Esophagus muscularis mucosa (tissue), 4 donors: Measurements from ENCODE around the gene VCL. TPM values are rescaled to one million over a fixed set of nuclear protein-coding genes. Genes with fewer than 3 reads are reported as not detected.

Experiments
- DNase-seq: peaks from one replicate; pipeline ENCODE4 v3.0.0-alpha.2; 2017; ENCODE audit errors: extremely low spot score
- H3K27ac ChIP-seq, 4 donors: fragments of 200-600 bp; sonication (generic); replicated peaks in 1 of 4; 1 replicate in 3 of 4; 2 replicates in 1 of 4; pipeline ENCODE4 v1.5.1; 2016 to 2019; ENCODE audit warnings: mild to moderate bottlenecking in 1 of 4
- H3K27me3 ChIP-seq, 4 donors: fragments of 200-600 bp; sonication (generic); one replicate each; pipeline versions ENCODE4 v1.5.1 to v1.6.0; 2016 to 2019
- H3K36me3 ChIP-seq, 4 donors: fragments of 200-600 bp; sonication (generic); one replicate each; pipeline ENCODE4 v1.5.1; 2016 to 2019
- H3K4me1 ChIP-seq, 4 donors: fragments of 200-600 bp; sonication (generic); one replicate each; pipeline ENCODE4 v1.5.1; 2016 to 2019
- H3K4me3 ChIP-seq, 4 donors: fragments of 200-600 bp; sonication (generic); 1 replicate in 2 of 4; 2 replicates in 2 of 4; pipeline ENCODE4 v1.5.1; 2016 to 2019; ENCODE audit warnings: mild to moderate bottlenecking in 4 of 4, moderate library complexity in 1 of 4
- H3K9me3 ChIP-seq, 4 donors: fragments of 200-600 bp; sonication (generic); 1 replicate in 3 of 4; 2 replicates in 1 of 4; pipeline ENCODE4 v1.5.1; 2016 to 2019
- CTCF ChIP-seq, 3 experiments: fragments of 200-600 bp in 2 of 3; fragments of 450-650 bp in 1 of 3; sonication (generic) in 2 of 3; IDR thresholded peaks; one replicate each; pipeline ENCODE4 v1.5.1; 2017 to 2019; ENCODE audit warnings: antibody characterized with exemption in 3 of 3, mild to moderate bottlenecking in 2 of 3, moderate library complexity in 1 of 3
- EP300 ChIP-seq: sonication (generic); formaldehyde crosslinking; IDR thresholded peaks from one replicate; pipeline ENCODE4 v1.6.1; 2017; ENCODE audit warnings: antibody characterized with exemption
- POLR2A ChIP-seq: fragments of 450-650 bp; IDR thresholded peaks from one replicate; pipeline ENCODE4 v1.6.1; 2017; ENCODE audit warnings: antibody characterized with exemption, moderate library complexity, mild to moderate bottlenecking, low read depth
- POLR2AphosphoS5 ChIP-seq, 2 donors: sonication (generic); formaldehyde crosslinking; IDR thresholded peaks; one replicate each; pipeline ENCODE4 v1.6.1; 2017; ENCODE audit warnings: antibody characterized with exemption in 2 of 2
- WGBS: methylation state at CpG from one replicate; pipeline ENCODE4 v1.1.5; 2018; 5-methylcytosine and 5-hydroxymethylcytosine counted together
- intact Hi-C: fragments of 100-400 bp; cut with DNase I; formaldehyde crosslinking; loops from one replicate; pipeline ENCODE4 v1.15.1; 2023
- total RNA-seq, 4 donors: library from RNA; depleted of rRNA; stranded (reverse); fragments of >200 nt; gene quantifications; one replicate each; pipeline versions ENCODE4 v1.1.0 to v1.2.1, GENCODE V29; 2016

The VCL gene
- total RNA-seq, 4 donors from 2014 or later: 412 to 555 (median 448) TPM

- WGBS: 85% methylated on average over 3 of the region's 3 CpGs
- H3K27me3 ChIP-seq: no peaks in the 10 kb centered on the region
Observed at GRCh38 chr10:74092372-74092771, 94.5 kb downstream of the VCL start.

GRCh38 chr10:74093530-74094164 is 95.7 kb downstream of the VCL start:
- WGBS: 88% methylated on average over 4 of the region's 4 CpGs
- Histone ChIP-seq H3K4me3 (no peak overlapping the region), H3K36me3 (peaks cover 78 to 100% (median 96%) of the 10 kb centered on the region in 4 donors), H3K27me3 (no peaks in the 10 kb centered on the region), H3K9me3 (no peaks in the 10 kb centered on the region), H3K4me1 (peaks cover 0 to 11% (median 9%) of the 10 kb centered on the region in 4 donors), H3K27ac (no peak overlapping the region)
- TF ChIP-seq EP300 (no peak), POLR2A (no peak), CTCF (IDR thresholded peaks at IDR 0.05) (no peak), POLR2AphosphoS5 (IDR thresholded peaks at IDR 0.05) (no peak)
- no peak for DNase-seq
- intact Hi-C loops: no loop called here

More at GRCh38 chr10:74092372-74092771, 94.5 kb downstream of the VCL start:
- H3K4me1 ChIP-seq: peaks cover 0 to 13% (median 11%) of the 10 kb centered on the region in 4 donors
- DNase-seq: no peak
- intact Hi-C loops: no loop called here
- H3K36me3 ChIP-seq: peaks cover 65 to 96% (median 86%) of the 10 kb centered on the region in 4 donors
- H3K27ac ChIP-seq: no peak overlapping the region
- TF ChIP-seq POLR2AphosphoS5 (IDR thresholded peaks at IDR 0.05) (no peak), EP300 (no peak), POLR2A (no peak), CTCF (IDR thresholded peaks at IDR 0.05) (no peak)
- H3K4me3 ChIP-seq: no peak overlapping the region
- H3K9me3 ChIP-seq: no peaks in the 10 kb centered on the region

GRCh38 chr10:74094231-74094630 is 96.3 kb downstream of the VCL start:
- Histone ChIP-seq H3K36me3 (peaks cover 84 to 100% (median 97%) of the 10 kb centered on the region in 4 donors), H3K27me3 (no peaks in the 10 kb centered on the region), H3K4me1 (peaks cover 0 to 5% (median 3%) of the 10 kb centered on the region in 4 donors), H3K4me3 (no peak overlapping the region), H3K9me3 (no peaks in the 10 kb centered on the region), H3K27ac (no peak overlapping the region)
- 86% methylated on average over 7 of the region's 7 CpGs for WGBS
- no peak for DNase-seq
- no peak for TF ChIP-seq EP300
- TF ChIP-seq CTCF (IDR thresholded peaks at IDR 0.05): no peak
- TF ChIP-seq POLR2A: no peak
- TF ChIP-seq POLR2AphosphoS5 (IDR thresholded peaks at IDR 0.05): no peak
- intact Hi-C loops: no loop called here

GRCh38 chr10:74096777-74097176 is 98.9 kb downstream of the VCL start:
- Histone ChIP-seq H3K4me3 (no peak overlapping the region), H3K9me3 (no peaks in the 10 kb centered on the region), H3K27me3 (no peaks in the 10 kb centered on the region), H3K4me1 (no peaks in the 10 kb centered on the region), H3K27ac (no peak overlapping the region), H3K36me3 (peaks cover 76 to 100% (median 96%) of the 10 kb centered on the region in 4 donors)
- 91% methylated on average over 2 of the region's 2 CpGs for WGBS
- TF ChIP-seq EP300: no peak
- TF ChIP-seq POLR2A: no peak
- TF ChIP-seq CTCF (IDR thresholded peaks at IDR 0.05): no peak
- no peak for TF ChIP-seq POLR2AphosphoS5 (IDR thresholded peaks at IDR 0.05)
- intact Hi-C loops: no loop called here
- DNase-seq: no peak

- no peaks in the 10 kb centered on the region for H3K9me3 ChIP-seq
- 85% methylated on average over 9 of the region's 9 CpGs for WGBS
- H3K4me3 ChIP-seq: no peak overlapping the region
- TF ChIP-seq EP300: no peak
- no peaks in the 10 kb centered on the region for H3K4me1 ChIP-seq
- no peak overlapping the region for H3K27ac ChIP-seq
- no peaks in the 10 kb centered on the region for H3K27me3 ChIP-seq
- H3K36me3 ChIP-seq: peaks cover 72 to 100% (median 94%) of the 10 kb centered on the region in 4 donors
- intact Hi-C loops: no loop called here
- DNase-seq: no peak
Observed at GRCh38 chr10:74097776-74098175, 99.9 kb downstream of the VCL start.
